HG03039 (cell line): Measurements from ENCODE around the gene PCDH15.
"Not testable (repeated sequence)": the region's sequence is repeated elsewhere in the genome, so short reads cannot be mapped to it uniquely, and the experiment has no call there.

Experiments used
- ATAC-seq: cut with Tn5 transposase; IDR thresholded peaks from one replicate; pipeline ENCODE4 v1.9.1; 2021; ENCODE audit warnings: mild to moderate bottlenecking, moderate library complexity; ENCODE audit not compliant: unreplicated experiment

The PCDH15 gene

DNA sequence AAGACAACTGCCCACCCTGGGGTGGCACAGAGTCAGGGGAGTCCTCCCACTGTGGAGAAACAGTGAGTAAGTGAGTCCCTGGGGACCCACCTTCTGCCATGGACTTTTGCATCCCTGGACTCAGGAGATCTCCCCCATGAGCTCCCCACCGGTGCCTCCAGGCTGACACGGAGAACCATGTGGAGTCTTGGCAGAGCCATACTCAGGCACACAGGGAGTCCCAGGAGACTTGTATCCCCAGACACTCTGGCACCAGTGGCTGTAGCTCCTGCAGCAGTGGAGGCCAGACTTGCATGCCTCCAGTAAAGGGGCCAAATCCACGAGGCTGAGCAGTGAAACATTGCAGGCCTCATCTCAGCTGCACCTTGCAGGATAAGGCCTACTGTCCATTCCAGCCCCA lies 791.4 kb downstream of the PCDH15 start:
- ATAC-seq = no peak

DNA sequence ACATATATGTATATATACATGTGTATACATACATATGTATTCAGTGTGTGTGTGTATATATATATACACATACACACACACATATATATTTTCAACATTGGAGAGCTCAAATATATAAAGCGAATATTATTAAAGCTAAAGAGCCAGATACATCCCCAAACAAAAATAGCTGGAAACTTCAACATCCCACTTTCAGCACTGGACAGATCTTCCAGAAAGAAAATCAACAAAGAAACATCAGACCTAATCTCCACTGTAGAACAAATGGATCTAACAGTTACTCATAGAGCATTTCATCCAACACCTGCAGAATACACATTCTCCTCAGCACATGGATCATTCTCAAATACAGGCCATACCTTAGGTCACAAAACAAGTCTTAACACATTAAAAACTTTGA lies 799.0 kb downstream of the PCDH15 start:
- no peak for ATAC-seq

DNA sequence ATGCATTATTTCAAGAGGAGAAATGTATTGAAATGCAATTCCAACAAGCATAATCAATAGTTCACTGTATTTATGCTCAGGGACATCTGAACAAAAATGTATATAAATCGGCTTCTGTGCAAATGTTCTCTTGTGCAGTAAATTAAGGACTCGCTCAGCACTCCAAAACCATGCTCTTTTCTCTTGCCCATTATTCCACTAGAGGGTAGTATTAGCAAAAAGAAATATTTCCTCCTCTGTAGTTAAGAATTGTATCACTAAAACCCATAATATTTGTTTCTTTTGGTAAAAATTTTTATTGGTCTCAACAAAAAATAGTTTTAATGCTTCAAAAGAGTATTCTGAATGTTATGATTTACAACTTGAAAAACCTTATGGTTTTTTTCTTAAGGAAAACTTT lies 803.1 kb downstream of the PCDH15 start:
- ATAC-seq = no peak

DNA sequence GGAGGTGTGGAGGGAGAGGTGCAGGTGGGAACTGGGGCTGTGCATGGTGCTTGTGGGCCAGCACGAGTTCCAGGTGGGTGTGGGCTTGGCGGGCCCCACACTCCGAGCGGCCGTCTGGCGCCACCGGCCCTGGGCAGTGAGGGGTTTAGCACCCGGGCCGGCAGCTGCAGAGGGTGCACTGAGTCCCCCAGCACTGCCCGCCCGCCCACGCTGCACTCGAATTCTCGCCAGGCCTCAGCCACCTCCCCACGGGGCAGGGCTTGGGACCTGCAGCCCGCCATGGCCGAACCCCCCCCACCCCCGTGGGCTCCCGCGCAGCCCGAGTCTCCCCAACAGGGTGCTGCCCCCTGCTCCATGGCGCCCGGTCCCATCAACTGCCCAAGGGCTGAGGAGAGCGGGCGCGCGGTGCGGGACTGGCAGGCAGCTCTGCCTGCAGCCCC lies 810.2 kb downstream of the PCDH15 start:
- ATAC-seq = no peak

DNA sequence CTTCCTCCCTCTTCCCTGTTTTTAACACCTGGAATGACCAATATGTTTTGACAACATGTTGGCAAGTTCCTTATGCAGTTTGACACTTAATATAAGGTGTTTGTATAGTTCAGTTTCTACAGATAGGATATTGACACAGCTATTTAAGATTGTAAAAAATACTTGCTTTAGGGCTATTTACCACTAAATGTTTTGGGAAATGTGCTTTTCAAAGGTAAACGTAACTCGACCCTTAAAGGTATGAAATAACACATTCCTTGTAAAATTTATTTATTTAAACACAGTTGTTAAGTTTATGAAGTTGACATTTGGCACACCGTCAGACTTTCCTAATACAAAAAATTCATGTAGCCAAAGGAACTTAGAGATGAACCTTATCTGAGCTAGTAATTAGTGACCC lies 817.6 kb downstream of the PCDH15 start:
- ATAC-seq = no peak

DNA sequence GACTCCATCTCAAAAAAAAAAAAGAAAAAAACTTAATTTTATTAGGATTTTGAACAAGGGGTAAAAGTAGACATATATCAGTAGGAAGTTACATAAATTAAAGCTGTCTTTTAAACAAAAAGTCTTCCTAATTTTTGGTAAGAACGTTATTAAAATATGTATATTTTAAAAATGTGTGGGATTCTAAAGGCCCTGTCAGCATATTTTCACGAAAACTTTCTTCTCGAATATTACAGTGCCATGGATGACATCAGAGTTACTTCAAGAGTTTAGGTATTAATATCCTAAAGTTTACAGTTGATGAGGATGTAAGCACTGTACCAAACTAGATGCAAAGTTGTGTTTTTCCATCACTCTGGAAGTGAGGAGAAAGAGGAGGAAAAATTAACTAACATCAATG lies 820.8 kb downstream of the PCDH15 start:
- no peak for ATAC-seq

DNA sequence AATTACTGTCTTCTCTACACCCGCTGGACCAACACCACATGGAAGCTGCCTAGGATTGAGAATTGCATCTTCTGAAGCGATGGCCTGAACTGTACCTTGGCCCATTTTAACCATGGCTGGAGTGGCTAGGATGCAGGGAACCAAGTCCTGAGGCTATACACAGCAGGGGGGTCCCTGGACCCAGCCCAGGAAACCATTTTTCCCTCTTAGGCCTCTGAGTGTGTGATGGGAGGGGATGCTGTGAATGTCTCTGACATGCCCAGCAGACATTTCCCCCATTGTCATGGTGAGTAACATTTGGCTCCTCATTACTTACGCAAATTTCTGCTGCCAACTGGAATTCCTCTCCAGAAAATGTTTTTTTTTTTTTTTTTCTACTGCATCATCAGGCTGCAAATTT lies 822.7 kb downstream of the PCDH15 start:
- ATAC-seq = no peak

DNA sequence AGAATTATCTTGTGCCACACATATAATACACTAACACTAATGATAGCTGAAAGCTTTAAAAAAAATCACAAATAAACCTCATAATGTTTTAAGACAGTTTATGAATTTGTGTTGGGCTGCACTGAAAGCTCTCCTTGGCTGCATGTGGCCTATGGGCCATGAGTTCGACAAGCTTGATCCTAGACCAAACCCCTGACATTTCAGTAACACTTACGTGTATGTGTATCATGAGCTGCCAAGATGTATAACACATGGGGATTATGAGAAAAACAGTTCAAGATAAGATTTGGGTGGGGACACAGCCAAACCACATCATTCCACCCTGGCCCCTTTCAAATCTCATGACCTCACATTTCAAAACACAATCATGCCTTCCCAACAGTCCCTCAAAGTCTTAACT lies 823.8 kb downstream of the PCDH15 start:
- no peak for ATAC-seq

DNA sequence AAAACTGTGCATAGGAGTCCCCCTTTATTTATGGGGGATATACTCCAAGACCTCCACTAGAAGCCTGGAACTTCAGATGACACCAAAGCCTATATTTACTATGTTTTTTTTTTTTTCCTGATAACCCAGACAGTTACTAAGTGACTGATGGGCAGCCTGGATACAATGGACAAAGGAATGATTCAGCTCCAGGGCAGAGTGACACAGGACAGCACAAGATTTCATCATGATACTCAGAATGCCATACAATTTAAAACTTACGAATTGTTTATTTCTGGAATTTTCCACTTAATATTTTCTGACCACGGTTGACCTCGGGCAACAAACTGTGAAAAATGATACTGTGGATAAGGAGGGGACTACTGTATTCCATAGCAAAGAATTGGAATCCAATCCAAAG lies 843.6 kb downstream of the PCDH15 start:
- ATAC-seq = no peak

DNA sequence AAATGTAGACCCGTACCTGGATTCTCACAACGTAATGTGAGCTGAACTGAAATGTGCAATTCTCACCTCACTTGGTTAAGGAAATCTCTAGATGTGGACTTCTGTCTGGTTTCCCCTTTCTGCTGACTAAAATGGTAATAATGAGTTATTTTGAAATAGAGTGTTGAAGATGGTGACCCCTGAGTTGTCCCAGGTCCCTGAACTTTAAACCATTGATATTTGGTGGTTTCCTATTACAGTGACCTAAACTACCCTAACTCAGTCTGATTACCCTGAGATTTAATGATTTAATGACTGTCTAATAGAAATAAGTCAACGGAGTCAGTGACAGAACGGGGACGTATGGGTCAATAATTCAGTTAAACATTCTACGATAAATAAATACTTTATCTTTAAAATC lies 845.9 kb downstream of the PCDH15 start:
- ATAC-seq = no peak

DNA sequence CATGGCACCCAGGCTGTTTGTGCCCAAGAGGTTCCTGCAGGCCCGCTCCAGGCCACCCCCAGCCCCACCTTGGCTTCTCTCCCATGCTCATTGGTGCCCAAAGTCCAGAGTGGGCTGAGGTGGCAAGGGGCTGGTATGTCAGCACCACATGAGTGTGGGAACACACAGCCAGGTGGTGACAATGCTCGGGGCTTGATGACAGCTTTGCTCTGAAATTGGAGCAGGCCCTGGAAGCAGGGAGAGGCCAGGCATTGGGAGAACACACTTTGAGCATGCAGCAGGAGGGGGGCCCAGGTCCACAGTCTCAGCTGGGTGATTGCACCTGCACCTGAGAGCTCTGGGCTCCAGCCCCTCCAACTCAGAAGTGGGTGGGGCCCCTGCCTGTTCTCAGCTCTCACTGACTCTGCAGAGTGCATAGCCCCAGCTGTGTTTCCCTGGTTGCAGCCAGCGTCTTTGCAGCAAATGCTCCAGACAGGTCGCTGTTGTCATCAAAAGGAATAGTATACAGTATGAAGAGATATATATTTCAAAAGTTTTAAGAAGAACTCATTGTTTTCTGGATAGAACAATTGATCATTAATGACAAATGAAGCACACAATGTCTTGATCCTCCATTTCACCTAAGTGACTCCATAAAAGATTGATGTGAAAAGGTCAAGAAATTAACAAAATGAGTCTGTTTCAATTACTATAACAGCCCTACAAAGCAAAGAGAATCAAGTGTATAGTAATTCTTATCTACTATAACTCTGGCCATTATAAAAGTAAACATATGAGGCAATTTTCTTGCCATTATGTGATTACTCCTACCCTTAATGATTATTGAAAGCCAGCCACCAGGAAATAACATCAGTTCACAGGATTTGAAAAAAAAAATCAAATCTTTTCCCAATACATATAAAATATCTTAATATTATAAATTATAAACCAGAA lies 848.1 kb downstream of the PCDH15 start:
- ATAC-seq = no peak

DNA sequence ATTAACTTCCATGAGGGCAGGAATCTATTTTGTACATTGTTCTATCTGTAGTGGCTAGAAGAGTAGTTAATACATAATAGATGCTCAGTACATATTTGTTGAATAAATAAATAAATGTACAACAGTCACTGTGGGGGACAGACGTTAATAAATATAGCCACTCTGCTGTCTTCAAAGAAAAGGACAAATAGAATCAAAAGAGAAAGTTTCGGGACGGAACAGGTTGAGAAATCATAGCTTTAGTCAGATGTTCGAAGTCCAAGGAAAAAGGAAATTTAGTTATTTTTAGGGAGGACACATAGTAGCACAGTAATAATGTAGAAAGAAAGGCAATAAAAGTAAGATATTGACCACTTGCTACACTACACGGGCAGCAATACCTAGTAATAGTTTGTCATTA lies 861.4 kb downstream of the PCDH15 start:
- no peak for ATAC-seq

DNA sequence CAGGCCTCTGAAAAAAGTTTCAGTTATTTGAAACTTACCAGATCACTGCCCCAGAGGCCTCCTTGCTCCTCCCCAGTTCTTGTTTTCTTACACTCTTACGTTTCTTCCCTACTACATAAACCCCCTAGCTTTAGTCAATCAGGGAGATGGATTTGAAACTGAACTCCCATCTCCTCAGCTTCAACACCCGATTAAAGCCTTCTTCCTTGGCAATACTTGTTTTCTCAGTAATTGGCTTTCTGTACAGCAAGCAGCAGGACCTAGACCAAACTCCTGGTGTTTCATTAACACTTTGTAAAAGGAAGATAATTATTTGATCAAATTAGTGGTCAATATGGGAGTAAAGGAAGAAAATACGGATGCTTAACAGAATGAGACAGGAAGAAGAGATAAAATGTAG lies 870.4 kb downstream of the PCDH15 start:
- no peak for ATAC-seq

DNA sequence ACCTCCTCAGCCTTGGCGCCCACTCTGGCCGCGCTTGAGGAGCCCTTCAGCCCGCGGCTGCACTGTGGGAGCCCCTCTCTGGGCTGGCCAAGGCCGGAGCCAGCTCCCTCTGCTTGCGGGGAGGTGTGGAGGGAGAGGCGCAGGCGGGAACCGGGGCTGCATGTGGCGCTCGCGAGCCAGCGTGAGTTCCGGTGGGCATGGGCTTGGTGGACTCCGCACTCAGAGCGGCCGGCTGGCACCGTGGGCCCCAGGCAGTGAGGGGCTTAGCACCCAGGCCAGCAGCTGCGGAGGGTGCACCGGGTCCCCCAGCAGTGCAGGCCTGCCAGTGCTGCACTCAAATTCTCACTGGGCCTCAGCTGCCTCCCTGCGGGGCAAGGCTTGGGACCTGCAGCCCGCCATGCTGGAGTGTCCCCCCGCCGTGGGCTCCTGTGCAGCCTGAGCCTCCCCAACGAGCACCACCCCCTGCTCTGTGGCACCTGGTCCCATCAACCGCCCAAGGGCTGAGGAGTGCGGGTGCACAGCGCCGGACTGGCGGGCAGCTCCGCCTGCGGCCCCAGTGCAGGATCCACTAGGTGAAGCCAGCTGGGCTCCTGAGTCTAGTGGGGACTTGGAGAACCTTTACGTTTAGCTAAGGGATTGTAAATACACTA lies 876.9 kb downstream of the PCDH15 start:
- not testable (repeated sequence) for ATAC-seq

DNA sequence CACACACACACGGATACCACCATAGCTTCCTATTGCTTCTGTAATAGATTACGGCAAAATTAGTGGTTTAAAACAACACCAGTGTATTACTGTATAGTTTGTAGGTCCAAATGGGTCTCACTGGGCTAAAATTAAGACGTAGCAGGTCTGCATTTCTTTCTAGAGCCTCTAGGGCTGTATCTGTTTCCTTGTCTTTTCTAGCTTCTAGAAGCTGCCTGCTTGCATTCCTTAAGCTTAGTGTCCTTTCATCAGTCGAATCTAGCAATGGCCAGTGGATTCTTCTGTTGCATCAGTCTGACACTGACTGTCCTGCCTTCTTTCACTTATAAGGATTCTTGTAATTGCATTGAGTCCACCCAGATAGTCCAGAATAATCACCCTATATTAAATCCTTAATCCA lies 882.3 kb downstream of the PCDH15 start:
- no peak for ATAC-seq

DNA sequence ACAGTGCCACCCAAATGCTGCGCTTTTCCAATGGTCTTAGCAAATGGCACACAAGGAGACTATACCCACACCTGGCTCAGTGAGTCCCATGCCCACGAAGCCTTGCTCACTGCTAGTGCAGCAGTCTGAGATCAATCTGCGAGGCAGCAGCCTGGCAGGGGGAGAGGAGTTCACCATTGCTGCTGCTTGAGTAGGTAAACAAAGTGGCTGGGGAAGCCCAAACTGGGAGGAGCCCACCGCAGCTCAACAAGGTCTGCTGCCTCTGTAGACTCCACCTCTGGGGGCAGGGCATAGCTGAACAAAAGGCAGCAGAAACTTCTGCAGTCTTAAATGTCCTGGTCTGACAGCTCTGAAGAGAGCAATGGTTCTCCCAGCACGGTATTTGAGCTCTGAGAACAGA lies 891.2 kb downstream of the PCDH15 start:
- no peak for ATAC-seq

DNA sequence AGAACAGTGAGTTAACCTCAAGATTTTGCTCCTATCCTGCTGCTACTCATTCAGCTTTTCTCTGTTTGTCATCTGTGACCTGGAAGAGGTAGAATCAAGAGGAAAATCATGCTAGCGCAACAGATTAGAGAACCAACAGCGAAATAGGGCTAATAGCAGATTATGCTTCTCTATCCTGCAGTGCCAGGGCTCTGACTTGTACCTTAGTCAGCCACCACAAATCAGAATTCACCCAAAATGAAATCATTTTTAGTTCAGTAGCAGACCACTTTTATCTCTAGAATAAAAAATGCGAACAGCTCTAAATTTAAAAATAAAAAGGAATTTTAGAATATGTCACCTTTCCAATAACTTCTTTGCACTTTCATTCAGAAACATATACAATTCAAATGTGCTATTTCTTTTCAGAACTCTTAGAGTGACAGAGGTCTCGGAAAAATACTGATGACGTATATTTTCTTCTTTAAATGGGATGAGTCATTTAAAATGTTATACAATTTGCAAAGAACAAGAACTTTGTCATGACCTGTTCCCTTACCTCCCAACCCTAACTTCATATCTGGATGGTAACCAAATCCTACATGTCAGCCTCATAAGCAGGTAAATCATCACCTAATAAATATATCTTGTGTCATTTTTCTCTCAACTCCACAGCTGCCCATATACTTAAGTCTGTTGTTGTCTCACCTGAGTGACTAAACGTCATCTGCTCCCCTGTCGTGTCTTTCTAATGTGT lies 896.4 kb downstream of the PCDH15 start:
- no peak for ATAC-seq

DNA sequence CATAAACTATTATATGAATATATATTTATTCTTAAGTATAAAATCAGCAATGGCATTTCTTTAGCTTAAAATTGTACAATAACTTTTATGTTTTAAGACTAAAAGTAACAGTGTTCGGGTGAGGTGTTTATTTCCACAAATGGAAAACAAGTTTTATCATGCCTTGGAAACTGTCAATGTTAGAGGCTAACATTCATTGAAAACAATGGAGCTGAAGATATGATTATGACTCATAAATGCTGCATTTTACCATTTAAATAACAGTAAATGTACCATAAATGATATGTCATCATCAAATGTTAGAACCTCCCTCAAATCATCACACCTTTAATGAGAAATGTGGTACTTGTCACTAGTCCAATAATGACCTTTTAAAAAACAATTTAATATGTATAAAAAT lies 897.3 kb downstream of the PCDH15 start:
- no peak for ATAC-seq

DNA sequence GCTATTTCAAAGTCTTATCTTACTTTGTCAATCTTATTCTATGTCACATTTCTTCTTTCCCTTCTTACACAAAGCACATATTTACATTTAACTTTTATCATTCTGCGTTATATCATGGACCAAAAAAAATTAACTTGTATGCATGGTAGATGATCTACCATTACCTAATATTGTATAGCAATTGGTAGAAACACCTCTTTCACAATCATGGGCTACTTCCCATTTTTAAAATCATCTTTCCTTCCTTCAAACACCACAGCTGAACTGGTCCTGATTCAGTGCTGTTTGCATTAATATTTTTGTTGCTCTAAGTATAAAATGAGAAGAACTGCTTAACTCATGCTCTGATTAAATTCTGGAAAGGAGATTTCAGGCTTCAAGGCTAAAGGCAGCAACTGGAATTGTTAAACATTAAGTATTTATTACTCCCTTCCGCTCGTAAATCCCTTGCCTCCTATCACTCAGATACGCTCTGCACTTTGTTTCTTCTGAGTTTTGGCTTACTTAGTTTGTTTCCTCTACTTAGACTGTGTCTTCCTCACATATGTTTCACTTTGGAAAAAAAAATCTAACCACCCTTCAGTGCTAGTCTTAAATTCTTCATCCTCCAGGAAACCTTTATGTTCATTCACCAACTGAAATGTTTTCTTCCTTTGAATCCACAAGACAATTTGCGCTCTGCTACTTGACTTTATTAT lies 901.4 kb downstream of the PCDH15 start:
- ATAC-seq = no peak

DNA sequence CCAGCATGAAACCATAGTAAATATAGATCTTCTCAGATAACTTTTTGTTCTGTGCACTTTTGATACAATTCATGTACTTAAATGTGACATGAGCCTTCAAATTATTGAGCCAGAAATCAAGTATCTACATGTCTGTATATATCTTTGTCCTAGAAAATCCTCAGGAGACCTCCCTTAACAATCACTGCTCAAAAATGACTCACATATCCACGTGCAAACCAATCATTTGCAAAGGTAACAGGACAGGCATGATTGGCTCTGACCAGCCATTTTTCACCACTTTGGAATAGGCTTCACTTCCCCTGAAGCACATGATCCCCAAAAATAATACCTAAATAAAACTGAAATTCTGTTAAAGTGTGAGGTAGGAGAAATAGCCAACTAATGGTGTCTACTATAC lies 902.5 kb downstream of the PCDH15 start:
- ATAC-seq = no peak

DNA sequence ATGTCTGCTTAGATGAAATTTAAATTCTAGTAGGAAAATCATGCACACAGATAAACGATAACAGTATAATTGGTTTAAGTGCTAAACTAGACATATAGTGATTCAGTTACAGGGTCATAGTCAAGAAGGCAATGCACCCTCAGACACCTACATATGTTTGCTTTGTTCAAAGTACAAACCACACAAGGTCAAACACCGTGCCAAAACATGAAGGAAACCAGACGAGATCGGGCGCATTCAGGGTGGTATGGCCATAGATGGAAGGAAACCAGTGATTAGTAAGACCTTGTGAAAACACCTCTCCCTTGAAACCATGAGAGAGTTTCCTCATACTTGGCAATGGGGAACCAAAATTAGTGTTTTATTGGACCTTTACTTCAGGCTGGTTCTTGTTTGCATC lies 906.9 kb downstream of the PCDH15 start:
- no peak for ATAC-seq
